ENCODE data around the gene RCCD1. TPM values are rescaled to one million over a fixed set of nuclear protein-coding genes. Genes with fewer than 3 reads are reported as not detected.

RCCD1 gene
- total and polyA plus RNA-seq, 9 of the 15 experiments (the other 6 are each of a cell fraction or from before 2014, with no cell fraction given) = 11.1 to 51.4 (median 24.7) TPM

- H3K4me2 ChIP-seq (ENCODE audit: insufficient read depth, low read length) = peak within 1 kb of the TSS; percentile 91
- in situ Hi-C loops (cut with MboI) (no loop called here), intact Hi-C loops (cut with micrococcal nuclease) (loop anchor here (5.0 kb wide), 2 partner anchors 37 to 53 kb away; no protein-coding TSS in a partner anchor)
- H3K9me3 ChIP-seq (replicated peaks; ENCODE audit: control insufficient read depth, insufficient read depth, low read depth, low read length) = no peaks in the 10 kb centered on the region
- peaks cover 12 to 24% of the 10 kb centered on the region in 2 experiments; a peak in 3 of 5 replicates for H3K4me1 ChIP-seq (replicated peaks in 1 of 2; ENCODE audit: control insufficient read depth in 2 of 2, insufficient read depth in 2 of 2, low read length in 2 of 2)
- no peaks in the 10 kb centered on the region for H3K9me1 ChIP-seq (ENCODE audit: control insufficient read depth, insufficient read depth, low read length)
- peak within 1 kb of the TSS; percentile 91 for H3K4me3 ChIP-seq
- H2AFZ ChIP-seq (ENCODE audit: low read depth, low read length) = peak within 1 kb of the TSS; percentile 90
- H3K36me3 ChIP-seq (ENCODE audit: control insufficient read depth, insufficient read depth, low read length) = peaks cover 32% of the 10 kb centered on the region; the same call in 2 of the 3 replicates
- POLR2A ChIA-PET = interaction anchor here (0.6 to 2.4 kb wide), 18 partner anchors 10 to 304 kb away, joined by 3 to 15 read pairs (median 4); partner anchors contain the start of gene VPS33B
- BruUV-seq (replicated peaks) = TSS peak; percentile 84
- DNase-seq (ENCODE audit: extremely low read depth in 1 of 4, low spot score in 3 of 4) = peak; percentile 98 to 99 (median 98)
- H3K27me3 ChIP-seq (ENCODE audit: control insufficient read depth in 2 of 2, insufficient read depth in 2 of 2, low read length in 2 of 2) = no peaks in the 10 kb centered on the region
- CTCF ChIA-PET (ENCODE audit: low intra/inter-chr PET ratio) = no interaction called here
- H4K20me1 ChIP-seq (replicated peaks; ENCODE audit: control insufficient read depth, insufficient read depth, low read length) = peaks cover 3% of the 10 kb centered on the region; the same call in 1 of the 2 replicates
- H3K79me2 ChIP-seq (ENCODE audit: control insufficient read depth, insufficient read depth, low read length) = peaks cover 65% of the 10 kb centered on the region
- ATAC-seq = peak; percentile 94
- peak; percentile 93 for FAIRE-seq
- H3K27ac ChIP-seq (ENCODE audit: extremely low read depth, low read depth, low read length) = peak within 1 kb of the TSS; percentile 99
- H3K9ac ChIP-seq (ENCODE audit: insufficient read depth in 1 of 2, low read depth in 2 of 2, low read length in 2 of 2) = peak within 1 kb of the TSS; percentile 98 to 100
- WGBS (ENCODE audit: insufficient coverage, low coverage, missing lambda C conversion rate) = under 1% methylated on average over 55 of the region's 75 CpGs
- TF ChIP-seq TCF7L2 (IDR thresholded peaks at IDR 0.05; ENCODE audit: low read depth, low read length) = 0 out of 2 replicates have a peak, but pooled peaks have one; percentile 33
- no peak for TF ChIP-seq ZNF175 (CRISPR knock-in tag; IDR thresholded peaks at IDR 0.05; ENCODE audit: low read depth)
- TF ChIP-seq RBM22 (IDR thresholded peaks at IDR 0.05; ENCODE audit: low read depth, low read length, poor library complexity, severe bottlenecking) = no peak
- no peak for TF ChIP-seq SMARCB1 (IDR thresholded peaks at IDR 0.05; ENCODE audit: insufficient read length, low read depth)
- TF ChIP-seq, protein P1, sequence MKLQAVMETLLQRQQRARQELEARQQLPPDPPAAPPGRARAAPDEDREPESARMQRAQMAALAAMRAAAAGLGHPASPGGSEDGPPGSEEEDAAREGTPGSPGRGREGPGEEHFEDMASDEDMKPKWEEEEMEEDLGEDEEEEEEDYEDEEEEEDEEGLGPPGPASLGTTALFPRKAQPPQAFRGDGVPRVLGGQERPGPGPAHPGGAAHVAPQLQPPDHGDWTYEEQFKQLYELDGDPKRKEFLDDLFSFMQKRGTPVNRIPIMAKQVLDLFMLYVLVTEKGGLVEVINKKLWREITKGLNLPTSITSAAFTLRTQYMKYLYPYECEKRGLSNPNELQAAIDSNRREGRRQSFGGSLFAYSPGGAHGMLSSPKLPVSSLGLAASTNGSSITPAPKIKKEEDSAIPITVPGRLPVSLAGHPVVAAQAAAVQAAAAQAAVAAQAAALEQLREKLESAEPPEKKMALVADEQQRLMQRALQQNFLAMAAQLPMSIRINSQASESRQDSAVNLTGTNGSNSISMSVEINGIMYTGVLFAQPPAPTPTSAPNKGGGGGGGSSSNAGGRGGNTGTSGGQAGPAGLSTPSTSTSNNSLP (IDR thresholded peaks at IDR 0.05; ENCODE audit: borderline replicate concordance, low read depth, low read length) = no peak
- TF ChIP-seq PML (IDR thresholded peaks at IDR 0.05; ENCODE audit: low read length) = peak; percentile 81
- TF ChIP-seq MNT (conservative IDR thresholded peaks at IDR 0.05) = peak; percentile 78 to 92
- TF ChIP-seq, protein P2, sequence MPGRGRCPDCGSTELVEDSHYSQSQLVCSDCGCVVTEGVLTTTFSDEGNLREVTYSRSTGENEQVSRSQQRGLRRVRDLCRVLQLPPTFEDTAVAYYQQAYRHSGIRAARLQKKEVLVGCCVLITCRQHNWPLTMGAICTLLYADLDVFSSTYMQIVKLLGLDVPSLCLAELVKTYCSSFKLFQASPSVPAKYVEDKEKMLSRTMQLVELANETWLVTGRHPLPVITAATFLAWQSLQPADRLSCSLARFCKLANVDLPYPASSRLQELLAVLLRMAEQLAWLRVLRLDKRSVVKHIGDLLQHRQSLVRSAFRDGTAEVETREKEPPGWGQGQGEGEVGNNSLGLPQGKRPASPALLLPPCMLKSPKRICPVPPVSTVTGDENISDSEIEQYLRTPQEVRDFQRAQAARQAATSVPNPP (IDR thresholded peaks at IDR 0.05; ENCODE audit: borderline replicate concordance, insufficient read depth, insufficient read length) = no peak
- TF ChIP-seq ZNF561 (CRISPR knock-in tag; conservative IDR thresholded peaks at IDR 0.05) = no peak
- peak; percentile 62 for TF ChIP-seq FUS (optimal IDR thresholded peaks at IDR 0.05; ENCODE audit: low read depth, low read length)
- TF ChIP-seq ATF7 (IDR thresholded peaks at IDR 0.05) = peak; percentile 100
- TF ChIP-seq KDM2B (CRISPR knock-in tag; IDR thresholded peaks at IDR 0.05) = no peak
- no peak; the same call in 1 of the 2 replicates for TF ChIP-seq NFIC (IDR thresholded peaks at IDR 0.05)
- TF ChIP-seq TCF15 (CRISPR knock-in tag; IDR thresholded peaks at IDR 0.05) = no peak
Measured at GRCh38 chr15:90994417-90995311, 40.0 kb downstream of the RCCD1 start, which contains the start of gene PRC1. TSS of gene PRC1 (minus strand) at chr15:90994535. CDS start at chr15:90994417, 118 bp downstream.

All from K562 (cell line).